SH-SY5Y (cell line): ENCODE results near the gene DNAH1.

Experiments used
- GATA2 ChIP-seq: IDR thresholded peaks from 2 replicates; pipeline ENCODE4 v1.6.1; 2011; ENCODE audit warnings: mild to moderate bottlenecking, low read depth, low read length
- GATA3 ChIP-seq: IDR thresholded peaks from 2 replicates; pipeline ENCODE4 v1.6.1; 2011; ENCODE audit warnings: low read depth, mild to moderate bottlenecking, low read length, moderate library complexity

- TF ChIP-seq GATA2: no peak
- no peak for TF ChIP-seq GATA3
These were observed 27.4 kb upstream of the DNAH1 start for GRCh38 chr3:52288674-52289073.
